OCI-M2 (cell line): ENCODE measurements around the gene ATP8A1.

Source experiments
- DNase-seq: peaks from one replicate; lab custom pipeline; 2025; ENCODE audit not compliant: unreplicated experiment; lab: John Stamatoyannopoulos, UW

The ATP8A1 gene

DNA sequence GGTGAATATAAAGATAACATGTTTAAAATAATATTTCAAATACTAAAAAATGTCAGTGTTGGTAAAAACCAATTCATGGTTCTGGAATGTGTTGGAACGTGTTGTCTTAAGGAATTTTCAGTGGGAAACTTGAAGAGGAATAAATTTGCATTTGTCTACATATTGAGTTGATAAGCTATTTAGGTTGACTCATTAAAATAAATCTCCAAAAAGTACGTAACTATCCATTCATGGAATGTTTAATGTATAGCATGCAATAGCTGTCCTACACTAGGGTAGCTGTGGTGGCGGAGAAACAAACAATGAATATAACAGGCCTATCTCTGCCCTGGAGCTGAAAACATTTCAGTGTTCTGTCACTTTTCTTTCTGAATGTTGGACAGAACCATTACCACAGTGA lies 239.4 kb downstream of the ATP8A1 start:
- DNase-seq: no peak

DNA sequence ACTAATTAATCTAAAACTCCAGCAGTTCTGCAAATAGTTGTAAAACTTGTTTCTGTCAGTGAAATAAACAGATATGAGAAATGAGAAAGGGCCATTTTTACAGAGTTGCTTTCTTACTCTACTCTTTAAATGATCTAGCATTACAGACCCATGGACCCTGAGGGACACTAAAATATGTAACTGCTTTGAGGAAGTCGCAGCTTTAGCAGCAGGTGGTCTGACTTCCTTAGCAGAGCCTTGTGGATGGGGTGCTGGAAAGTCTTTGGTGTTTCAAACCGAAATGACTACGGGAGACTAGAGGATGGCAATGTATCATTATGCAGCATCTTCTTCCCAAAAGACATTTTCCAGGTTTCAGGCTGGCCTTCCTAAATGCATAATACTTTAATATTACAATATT lies 240.9 kb downstream of the ATP8A1 start:
- no peak for DNase-seq

DNA sequence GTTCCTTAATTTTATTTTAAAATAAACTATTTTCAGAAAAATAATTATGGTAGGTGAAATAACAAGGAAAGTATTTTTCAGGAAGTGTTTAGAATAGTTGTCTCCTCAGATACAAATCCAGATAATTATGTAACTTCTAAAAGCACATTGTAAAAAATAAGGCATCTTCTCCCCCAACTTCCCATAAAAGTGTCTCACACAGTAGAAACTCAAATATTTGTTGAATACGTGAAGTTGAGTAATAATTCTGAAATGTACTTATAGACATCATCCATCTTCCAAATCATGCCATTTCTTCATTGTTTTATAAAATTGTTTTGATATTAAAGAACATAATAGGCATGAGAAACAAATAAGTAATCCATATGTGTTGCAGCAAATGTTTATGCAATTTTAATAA lies 241.6 kb downstream of the ATP8A1 start:
- no peak for DNase-seq

DNA sequence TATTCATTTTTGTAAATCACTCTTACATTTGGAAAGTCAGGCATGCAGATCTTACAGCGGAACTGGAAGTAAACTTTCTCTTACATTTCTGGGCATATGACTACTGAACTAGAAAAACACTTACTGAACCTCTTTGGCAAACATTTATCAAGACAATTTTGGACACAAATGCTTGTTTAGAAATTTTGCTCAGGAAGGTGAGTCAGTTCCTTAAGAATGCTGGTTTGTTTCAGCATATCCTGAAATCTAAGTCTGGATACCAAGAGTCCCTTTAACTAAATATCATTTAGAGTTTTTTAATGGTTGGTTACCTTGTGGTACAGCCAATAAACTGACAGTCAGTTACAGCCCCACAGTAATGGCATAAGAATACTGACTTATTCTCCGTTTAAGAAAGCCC lies 244.7 kb downstream of the ATP8A1 start:
- no peak for DNase-seq

DNA sequence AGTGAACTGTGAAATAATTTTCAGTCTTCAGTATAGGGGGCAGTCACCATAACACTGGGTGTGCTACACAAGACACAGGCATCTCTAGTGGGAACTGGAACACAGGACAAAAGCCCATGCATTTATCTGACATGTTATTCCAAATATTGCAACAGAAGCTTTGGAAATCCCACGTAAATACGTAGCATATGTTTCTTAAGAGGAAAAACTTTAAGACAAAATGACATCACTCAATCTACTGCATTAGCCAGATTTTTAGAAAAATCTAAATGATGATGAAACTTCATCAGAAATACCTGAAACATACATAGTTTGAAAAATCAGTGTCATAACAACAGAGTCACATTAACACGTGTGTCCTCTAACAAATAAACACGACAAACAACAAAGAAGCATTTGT lies 245.1 kb downstream of the ATP8A1 start:
- no peak for DNase-seq

DNA sequence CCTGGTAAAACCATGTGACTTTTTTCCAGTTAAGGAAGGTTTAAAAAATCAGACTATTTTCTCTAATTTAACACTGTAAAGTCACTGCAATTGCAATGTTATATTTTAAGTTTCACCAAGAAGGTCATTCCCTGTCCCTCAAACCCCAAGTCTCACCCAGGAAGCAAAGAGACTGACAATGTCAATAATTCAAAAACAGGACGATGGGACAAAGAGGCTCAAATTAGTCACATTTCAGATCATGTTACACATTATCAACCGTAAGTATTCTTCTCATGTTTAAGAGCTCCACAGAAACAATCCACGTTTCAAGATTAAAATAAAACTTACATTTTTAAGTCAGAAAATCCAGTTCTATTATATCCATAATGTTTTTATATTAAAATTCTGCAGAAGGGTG lies 246.5 kb downstream of the ATP8A1 start:
- DNase-seq: no peak

DNA sequence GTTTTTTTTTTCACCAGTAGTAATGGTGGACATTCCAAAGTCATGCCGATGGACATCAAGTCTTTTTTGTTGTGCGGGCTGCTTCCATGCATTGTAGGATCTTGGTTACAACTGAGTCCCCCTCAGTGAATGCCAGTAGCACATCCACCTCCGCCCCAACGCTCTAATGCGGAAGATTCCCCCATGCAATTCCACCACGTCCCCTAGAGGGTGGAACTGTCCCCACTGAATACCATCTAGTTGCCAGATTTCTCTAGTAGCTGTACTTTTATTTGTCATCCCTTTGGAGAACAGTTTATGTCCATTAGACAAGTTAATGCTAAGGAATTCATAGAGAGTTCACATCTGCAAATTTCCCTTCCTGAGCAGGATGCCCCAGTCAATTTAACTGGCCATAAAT lies 252.9 kb downstream of the ATP8A1 start:
- no peak for DNase-seq

DNA sequence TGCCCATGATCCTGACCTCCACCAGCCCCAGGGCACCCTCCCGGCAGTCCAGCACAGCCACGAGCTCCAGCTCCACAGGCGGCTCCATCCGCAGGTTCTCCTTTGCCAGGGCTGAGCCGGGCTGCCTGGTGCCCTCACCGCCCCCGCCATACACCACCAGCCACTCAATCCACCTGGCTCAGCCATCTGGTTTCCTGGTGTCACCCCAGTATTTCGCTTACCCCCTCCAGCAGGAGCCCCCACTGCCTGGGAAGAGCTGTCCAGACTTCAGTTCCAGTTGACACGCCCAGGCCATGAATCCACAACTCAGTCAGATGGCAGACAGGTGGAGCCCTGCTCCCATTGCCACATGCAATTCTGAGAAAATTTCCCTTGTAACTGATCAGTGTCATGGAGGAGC lies 255.7 kb downstream of the ATP8A1 start:
- no peak for DNase-seq

DNA sequence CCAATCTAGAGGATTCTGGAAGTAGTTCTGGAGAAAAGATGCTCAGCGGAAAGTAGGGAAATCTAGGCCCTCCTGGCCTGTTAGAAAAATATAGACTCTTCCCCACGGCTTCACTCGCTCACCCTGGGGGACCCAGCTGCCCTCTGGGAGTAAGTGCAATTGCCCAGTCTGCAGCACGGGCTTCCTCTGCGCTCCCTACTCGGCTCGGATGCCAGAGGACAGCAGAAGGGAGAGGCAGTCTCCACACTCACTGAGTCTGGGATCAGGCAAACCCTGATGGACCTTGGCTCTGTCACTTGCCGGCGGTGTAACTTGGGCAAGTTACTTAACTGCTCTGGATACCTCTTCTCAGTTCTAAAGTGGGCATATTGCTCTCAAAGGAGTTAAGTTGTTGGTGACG lies 257.5 kb downstream of the ATP8A1 start:
- DNase-seq: no peak

DNA sequence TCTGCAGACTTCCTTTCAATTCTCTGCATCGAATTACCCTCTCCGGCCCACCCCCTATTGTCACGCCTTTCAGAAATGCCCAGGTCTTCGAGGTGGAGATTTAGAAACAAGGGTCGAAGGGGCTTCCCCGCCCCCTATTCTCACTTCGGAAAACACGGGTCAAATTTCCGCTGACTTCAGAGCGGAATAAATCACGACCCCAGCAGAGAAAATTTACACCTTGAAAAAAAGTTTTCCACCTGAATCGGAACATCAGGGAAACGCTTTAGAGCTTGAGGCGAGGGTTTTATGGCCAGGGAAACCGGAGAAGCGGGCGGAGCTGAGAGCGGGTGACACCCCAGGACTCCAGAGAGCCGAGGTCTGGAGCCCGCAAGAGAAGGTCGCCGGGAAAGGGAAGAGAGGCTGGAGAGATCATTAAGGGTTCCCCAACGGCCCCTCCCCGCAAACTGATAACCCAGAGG lies 258.0 kb downstream of the ATP8A1 start:
- no peak for DNase-seq

DNA sequence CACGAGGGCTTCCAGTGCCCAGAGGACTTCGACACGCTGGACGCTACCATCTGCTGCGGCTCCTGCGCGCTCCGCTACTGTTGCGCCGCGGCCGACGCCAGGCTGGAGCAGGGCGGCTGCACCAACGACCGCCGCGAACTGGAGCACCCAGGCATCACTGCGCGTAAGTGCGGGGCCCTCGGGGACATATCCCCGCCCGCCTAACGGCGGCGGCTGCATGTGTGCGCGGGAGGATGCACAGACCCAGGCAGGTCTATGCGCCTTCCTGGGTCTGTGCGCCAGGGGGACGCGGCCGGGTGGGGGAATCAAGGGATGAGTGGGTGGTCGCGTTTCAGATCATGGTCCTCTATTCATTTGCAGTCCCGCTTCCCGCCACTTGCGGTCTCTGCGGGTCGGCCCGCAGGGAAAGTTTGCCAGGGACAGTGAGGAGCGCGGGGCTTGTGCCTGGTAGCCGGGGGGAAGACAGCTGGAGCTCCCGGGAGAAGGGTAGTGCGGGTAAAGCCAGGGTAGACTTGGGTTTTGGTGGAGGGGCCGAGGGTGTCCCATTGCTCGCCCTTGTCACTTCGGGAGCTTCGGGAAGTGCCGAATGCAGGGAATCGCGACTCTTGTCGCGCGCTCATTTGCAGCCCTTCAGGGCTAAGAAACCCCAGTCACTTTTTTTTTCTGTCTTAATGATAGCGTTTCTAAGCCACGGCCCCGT lies 258.6 kb downstream of the ATP8A1 start:
- no peak for DNase-seq

DNA sequence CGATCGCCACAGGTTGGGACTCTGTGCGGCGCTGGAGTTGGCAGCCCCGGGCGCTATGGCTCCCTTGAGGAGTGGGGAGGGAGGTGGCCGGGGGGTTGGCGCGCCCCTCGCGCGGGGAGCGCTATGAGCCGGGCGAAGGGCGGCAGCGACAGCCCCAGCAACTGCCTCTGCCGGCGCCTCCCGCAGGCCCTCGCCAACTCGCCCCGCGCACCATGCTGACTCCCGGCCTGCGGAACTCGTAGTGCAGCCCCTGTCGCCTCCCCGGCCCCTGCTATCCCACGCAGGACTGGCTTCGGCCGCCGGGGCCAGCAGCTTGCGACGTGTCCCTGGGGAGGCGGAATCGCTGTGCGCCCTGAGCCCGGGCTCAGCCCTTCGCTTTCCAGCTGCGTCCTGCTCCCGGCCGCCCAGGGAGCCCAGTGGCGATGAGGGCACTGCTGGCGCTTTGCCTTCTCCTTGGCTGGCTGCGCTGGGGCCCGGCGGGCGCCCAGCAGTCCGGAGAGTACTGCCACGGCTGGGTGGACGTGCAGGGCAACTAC lies 259.2 kb downstream of the ATP8A1 start:
- no peak for DNase-seq

DNA sequence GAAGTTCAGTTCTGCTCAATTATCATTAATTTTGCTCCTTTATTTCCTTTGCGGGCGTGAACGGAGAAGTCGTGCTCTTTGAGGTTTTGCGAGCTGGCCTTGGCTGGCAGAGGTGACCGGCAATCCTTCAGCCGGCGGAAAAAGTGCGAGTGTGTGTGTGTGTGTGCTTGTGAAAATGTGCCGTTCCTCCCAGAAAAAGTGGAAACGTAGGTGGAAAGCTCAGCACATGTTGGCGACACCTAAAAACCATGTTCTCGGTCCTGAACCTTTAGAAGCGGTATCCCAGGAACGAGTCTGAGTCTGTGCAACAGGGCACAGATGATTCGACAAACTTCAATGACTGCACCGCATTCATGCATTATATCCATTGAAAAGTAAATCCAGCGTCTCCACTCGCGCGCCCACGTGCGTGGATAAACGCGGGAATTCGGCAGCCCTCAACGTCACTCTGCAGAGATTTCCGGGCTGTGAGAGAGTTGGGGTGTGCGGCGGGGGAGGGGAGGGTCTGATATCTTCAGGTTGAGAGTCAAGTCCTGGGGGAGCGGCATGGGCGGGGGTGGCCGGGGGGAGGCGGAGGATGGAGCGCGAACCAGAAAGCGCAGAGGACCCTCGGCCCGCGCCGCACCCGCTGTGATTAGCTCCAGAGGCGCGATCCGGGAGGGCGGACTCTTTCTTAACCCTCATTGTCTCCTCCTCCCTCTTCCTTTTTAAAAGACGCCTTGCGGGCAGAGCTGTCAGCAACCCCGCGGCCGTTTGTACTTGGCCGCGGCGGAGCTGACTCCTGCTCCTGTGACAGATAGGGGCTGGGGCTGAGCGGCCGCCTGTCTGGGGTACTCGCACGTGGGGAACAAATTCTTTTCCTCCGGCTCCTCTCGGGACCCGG lies 259.9 kb downstream of the ATP8A1 start, which contains the start of gene SHISA3:
Gene SHISA3, plus strand, starts transcription at position 737 of the 883 bp plus-strand sequence. CDS start 569 bp downstream, outside the sequence.
- DNase-seq: no peak

DNA sequence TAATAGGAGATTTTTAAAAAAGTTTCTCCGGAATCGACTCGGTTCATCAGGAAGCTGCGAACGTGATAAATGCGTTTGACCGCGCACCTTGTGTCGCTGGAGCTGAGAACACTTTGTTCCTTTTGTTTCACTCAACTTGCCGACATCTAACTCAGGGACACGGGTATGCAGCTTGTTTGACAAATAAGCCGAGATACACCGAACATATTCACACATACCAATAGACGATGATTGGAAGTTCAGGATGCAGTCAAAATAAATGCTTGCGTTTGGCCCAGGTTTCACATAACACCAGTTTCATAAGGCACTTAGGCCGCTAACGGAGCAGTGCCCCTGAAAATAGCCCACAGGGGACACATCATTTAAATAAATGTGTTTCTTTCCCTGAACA lies 260.5 kb downstream of the ATP8A1 start:
- DNase-seq: no peak

DNA sequence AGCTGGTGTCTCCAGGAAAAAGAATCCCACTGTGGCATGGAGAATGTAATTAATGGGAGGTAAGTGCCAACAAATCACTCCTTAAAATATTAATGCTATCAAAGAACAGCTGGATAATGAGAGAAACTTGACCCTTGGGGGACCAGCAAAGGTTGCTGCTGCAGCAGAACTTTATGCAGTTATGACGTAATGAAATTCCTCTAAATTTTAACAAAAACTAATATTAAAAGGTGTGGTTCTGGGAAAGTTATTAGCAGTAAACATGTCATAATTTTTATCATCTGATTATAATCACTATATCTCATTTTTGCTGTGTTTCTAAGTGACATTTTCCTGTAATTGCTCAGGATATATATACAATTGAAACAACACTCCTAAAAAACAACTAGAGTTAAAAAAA lies 261.3 kb downstream of the ATP8A1 start:
- no peak for DNase-seq

DNA sequence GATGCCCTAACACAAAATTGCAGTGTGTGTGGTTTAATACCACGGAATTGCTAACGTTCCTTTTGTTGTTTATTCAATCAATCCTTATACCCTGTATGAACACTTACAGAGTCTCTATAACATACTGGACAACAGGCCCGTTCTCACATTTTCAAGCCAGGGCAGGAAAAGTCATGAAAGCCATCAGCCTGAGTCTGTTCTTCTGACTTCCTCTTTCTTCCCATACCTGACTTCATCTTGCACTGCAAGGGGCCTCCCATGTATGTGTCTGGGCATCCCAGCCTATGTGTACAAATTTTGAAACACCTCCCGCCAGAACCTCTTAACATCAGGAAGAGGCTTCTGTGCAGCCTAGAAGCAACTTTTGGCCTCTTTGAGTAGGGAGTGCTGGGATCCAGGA lies 264.5 kb downstream of the ATP8A1 start:
- no peak for DNase-seq

DNA sequence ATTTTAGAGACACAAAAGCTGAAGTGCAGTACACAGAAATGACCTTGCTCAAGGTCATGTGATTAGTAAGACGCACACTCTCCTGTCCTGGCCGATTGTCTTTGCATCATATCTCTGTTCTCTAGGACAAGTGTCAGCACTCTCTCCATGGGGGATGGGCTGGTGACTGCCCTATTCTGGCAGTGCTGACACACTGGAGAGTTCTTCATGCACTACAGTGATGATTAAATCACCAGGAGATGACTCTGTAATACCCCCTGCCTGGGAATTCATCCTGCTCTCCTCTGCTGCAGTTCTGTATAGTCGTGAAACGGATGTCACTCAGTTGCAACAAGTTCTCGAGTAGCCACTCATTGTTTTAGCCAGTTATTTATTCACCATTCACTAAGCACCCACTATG lies 264.9 kb downstream of the ATP8A1 start:
- no peak for DNase-seq

DNA sequence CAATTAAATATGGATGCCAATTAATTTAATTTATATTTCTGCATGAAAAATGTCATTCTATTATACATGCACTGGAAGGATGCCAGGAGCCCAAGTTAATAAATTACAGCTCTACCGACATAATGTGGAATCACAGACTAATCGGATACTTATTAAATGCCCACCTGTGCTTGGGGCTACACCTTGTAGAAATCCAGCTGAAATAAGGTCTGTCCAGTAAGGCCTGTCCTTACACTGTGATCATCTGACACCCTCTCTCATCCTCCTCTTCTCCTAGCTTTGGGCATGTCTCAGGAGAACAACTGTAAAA lies 265.6 kb downstream of the ATP8A1 start:
- no peak for DNase-seq

DNA sequence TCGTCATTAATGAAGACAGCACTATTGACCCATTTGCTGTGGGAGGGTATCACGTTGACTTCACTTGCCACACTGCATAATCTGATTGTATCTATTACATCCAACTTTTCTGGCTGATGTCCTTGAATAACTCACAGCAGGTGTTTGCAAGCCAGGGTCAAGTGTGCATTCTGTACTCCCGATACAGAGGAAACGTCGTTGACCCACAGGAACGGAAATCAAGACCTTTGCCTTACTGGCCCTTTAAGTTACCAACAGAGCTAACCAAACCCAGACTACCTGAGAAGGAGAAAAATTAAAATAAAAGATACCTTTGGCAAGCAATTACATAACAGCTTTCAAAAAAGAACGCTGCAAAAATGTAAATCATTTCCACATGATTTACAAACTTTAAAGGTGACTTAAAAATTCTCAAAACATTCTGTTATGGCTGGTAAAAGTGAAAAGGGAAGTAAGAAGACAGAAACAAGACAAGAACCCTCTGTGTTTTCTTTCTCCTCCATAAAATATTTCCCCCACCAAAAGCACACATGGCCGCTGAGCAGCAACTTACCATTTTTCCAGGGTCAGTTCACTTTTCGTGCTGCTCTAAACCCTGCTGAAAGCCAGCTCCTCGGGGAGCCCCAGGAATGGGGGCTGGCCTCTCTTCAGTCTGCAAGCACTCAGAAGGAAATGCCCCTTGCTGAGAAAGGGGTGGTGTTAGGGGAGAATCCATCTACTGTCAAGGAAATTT lies 266.1 kb downstream of the ATP8A1 start:
- DNase-seq: no peak

DNA sequence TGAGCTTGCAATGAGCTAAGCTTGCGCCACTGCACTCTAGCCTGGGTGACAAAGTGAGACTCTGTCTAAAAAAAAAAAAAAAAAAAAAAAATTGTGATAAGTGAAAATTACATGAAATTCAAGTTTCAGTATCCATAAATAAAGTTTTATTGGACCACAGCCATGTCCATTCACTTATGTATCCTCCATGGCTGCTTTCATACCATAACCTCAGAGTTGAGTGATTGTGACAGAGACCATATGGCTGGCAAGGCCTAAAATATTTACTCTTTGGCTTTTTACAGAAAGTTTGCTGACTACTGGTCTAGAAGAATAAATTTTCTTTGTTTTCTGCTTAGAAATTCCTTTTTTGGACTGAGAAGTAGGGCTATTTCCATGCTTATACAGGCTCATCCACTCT lies 271.4 kb downstream of the ATP8A1 start:
- DNase-seq: no peak

DNA sequence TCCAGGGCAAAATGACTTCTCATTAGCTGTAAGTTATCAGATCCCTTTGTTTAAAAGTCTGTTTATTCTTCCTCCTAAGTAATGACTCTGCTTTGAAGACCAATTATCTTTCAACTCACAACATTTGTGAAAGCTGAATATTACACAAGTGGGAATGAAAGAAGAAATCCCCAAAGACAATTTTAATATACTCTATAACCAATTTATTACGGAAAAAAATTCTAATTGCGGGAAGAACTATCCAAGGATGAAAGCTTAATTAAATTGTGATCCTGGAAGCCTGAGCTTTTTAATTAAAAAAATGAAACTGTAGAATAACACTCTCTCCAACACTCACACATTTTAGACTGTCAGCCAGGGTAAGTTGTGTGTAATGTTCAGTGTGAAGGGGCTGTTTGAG lies 275.2 kb downstream of the ATP8A1 start:
- no peak for DNase-seq

DNA sequence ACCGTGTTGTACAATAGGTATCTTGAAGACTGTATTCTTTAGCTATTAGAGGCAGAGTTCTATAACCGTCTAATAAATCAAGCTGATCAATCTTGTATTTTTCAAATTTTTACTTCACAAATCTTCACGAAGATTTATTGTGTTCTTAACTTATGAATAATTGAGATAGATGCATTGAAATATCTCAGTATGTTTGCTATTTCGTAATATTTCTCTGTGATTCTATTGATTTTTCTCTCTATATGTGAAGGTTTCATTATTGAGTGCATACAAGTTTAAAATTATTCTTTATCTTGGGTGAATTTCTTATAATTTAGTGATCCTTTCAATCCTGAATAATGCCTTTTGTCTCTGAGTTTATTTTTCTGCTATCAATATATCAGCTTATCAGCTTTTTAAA lies 279.4 kb downstream of the ATP8A1 start:
- DNase-seq: no peak
